Lower leg skin (tissue), 4 donors: Measurements from ENCODE around the gene SLC36A1. TPM values are rescaled to one million over a fixed set of nuclear protein-coding genes. Genes with fewer than 3 reads are reported as not detected.

Experiments used
- DNase-seq, 2 donors: peaks; one replicate each; pipeline ENCODE4 v3.0.0-alpha.2; 2019; ENCODE audit warnings: low spot score in 2 of 2
- H3K4me3 ChIP-seq: fragments of 200-600 bp; sonication (generic); 2 replicates; pipeline ENCODE4 v1.5.1; 2017; ENCODE audit warnings: mild to moderate bottlenecking, low read depth; ENCODE audit not compliant: poor library complexity, severe bottlenecking
- CTCF ChIP-seq, 3 donors: fragments of 450-650 bp; IDR thresholded peaks; one replicate each; pipeline ENCODE4 v1.5.1; 2016; ENCODE audit warnings: antibody characterized with exemption in 3 of 3, mild to moderate bottlenecking in 3 of 3, moderate library complexity in 2 of 3
- POLR2A ChIP-seq, 2 donors: fragments of 450-650 bp; IDR thresholded peaks; one replicate each; pipeline ENCODE4 v1.6.1; 2016 to 2017; ENCODE audit warnings: antibody characterized with exemption in 2 of 2, mild to moderate bottlenecking in 1 of 2, moderate library complexity in 1 of 2
- WGBS, 2 donors: methylation state at CpG; one replicate each; pipeline ENCODE4 v1.1.5; 2018; 5-methylcytosine and 5-hydroxymethylcytosine counted together
- intact Hi-C: fragments of 100-400 bp; cut with DNase I; formaldehyde crosslinking; loops from one replicate; pipeline ENCODE4 v1.15.0; 2023; ENCODE audit warnings: low total_unique reads
- total RNA-seq, 4 donors: library from RNA; depleted of rRNA; stranded (reverse); fragments of >200 nt; gene quantifications; one replicate each; pipeline ENCODE4 v1.1.0, GENCODE V29; 2016

SLC36A1 gene
- total RNA-seq, 4 donors from 2014 or later, result 4.8 to 7.0 (median 6.5) TPM

GRCh38 chr5:151509836-151510235 is 62.4 kb downstream of the SLC36A1 start:
- 93 to 99% methylated on average over 3 of the region's 3 CpGs for WGBS, 2 donors
- TF ChIP-seq POLR2A (IDR thresholded peaks at IDR 0.05) (no peak), CTCF (IDR thresholded peaks at IDR 0.05) (no peak)
- intact Hi-C loops, result no loop called here
- no peak for DNase-seq
- no peak overlapping the region for H3K4me3 ChIP-seq

DNA sequence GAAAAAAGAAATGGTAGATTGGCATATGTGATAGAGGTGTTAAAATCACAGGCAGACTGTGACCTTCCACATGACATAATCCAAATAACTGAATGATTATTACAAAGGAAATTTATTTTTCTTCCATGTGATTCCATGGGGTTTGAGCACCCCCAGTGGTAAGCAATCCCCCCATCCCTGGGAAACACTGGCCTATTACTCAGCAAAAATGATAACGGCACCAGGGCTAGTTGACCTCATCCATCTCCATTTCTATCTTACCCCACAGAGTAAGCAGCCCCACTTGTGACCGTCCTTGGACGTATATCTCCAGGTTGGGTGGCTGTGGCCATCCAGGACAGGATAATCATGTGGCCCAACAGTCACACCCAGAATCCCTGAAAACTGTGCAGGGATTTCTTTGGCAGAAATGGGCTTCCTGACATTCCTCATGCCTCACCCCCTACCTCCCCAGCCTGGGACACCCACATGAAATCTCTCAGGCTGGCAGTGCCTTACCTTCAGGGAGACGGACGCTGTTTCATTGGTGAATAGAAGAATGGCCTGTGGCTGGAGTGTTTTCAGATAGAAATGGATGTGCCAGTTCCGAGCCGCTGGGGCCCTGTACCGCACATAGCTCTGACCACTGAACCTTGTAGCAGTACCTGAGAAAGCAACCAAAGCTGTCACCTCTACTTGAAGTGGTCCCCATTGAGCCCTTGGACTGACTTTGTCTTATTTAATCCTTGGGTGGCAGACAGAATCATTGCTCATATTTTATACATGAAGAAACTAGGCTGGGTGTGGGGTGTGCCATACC is 69.9 kb downstream of the SLC36A1 start:
- WGBS, 2 donors, result 94 to 95% methylated on average over 8 of the region's 8 CpGs
- intact Hi-C loops, result no loop called here
- no peak for TF ChIP-seq CTCF (IDR thresholded peaks at IDR 0.05)
- TF ChIP-seq POLR2A (IDR thresholded peaks at IDR 0.05), result no peak
- H3K4me3 ChIP-seq, result no peak overlapping the region
- DNase-seq, result no peak

- peak in 1 of 2 donors; percentile 45 for DNase-seq
Observed at GRCh38 chr5:151520294-151520693, 72.9 kb downstream of the SLC36A1 start.

GRCh38 chr5:151522226-151522625 is 74.8 kb downstream of the SLC36A1 start:
- TF ChIP-seq CTCF (IDR thresholded peaks at IDR 0.05) (no peak), POLR2A (IDR thresholded peaks at IDR 0.05) (no peak)
- WGBS, 2 donors, result 76 to 80% methylated on average over 5 of the region's 5 CpGs
- intact Hi-C loops, result no loop called here
- DNase-seq, result no peak
- no peak overlapping the region for H3K4me3 ChIP-seq

More at GRCh38 chr5:151520294-151520693, 72.9 kb downstream of the SLC36A1 start:
- WGBS, 2 donors, result 60 to 76% methylated on average over 7 of the region's 7 CpGs
- H3K4me3 ChIP-seq, result no peak overlapping the region
- no peak for TF ChIP-seq POLR2A (IDR thresholded peaks at IDR 0.05)
- TF ChIP-seq CTCF (IDR thresholded peaks at IDR 0.05), result no peak
- intact Hi-C loops, result no loop called here

DNA sequence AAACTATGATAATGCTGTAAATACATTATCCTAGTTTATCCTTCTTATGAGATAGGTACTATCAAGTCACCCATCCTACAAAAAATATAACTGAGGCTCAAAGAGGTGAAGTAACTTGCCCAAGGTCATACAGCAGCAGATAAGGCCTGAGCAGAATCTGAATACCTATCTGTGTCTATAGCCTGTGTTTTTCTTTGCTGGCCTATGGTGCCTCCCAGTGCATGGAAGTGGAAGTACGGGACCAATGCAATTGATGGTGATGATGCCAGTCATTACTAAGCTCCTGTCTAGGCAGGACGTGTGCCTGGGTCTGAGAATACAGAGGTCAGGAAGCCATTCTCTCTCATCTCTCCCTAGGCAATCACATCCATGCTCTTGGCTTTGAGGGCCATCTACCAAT is 75.9 kb downstream of the SLC36A1 start:
- DNase-seq, result peak in 1 of 2 donors; percentile 74
- TF ChIP-seq POLR2A (IDR thresholded peaks at IDR 0.05) (no peak), CTCF (IDR thresholded peaks at IDR 0.05) (no peak)
- intact Hi-C loops, result no loop called here
- 49 to 66% methylated on average over 2 of the region's 2 CpGs for WGBS, 2 donors
- no peak overlapping the region for H3K4me3 ChIP-seq
